Psoas muscle (tissue), 8 donors: ENCODE results near the gene WSCD2. TPM values are rescaled to one million over a fixed set of nuclear protein-coding genes. Genes with fewer than 3 reads are reported as not detected.

Experiments used
- ATAC-seq, 4 donors: fragments of 200-7000 bp; cut with Tn5 transposase; one replicate each; pipeline ENCODE4 v1.9.1; 2020; ENCODE audit warnings: moderate library complexity in 3 of 4, mild to moderate bottlenecking in 2 of 4
- DNase-seq, 2 donors: peaks; one replicate each; pipeline ENCODE4 v3.0.0-alpha.2; 2020
- H3K27ac ChIP-seq: fragments of 200-600 bp; one replicate; pipeline ENCODE4 v1.8.0; 2022
- H3K27me3 ChIP-seq, 3 donors: fragments of 200-600 bp in 1 of 3; one replicate each; pipeline versions ENCODE4 v1.6.1 to v1.8.0; 2013 to 2022; ENCODE audit warnings: low read length in 2 of 3, mild to moderate bottlenecking in 2 of 3, moderate library complexity in 1 of 3; ENCODE audit not compliant: insufficient read depth in 3 of 3
- H3K36me3 ChIP-seq, 2 donors: fragments of 200-600 bp in 1 of 2; one replicate each; pipeline versions ENCODE4 v1.6.1 to v1.8.0; 2013 to 2022; ENCODE audit warnings: low read depth in 1 of 2, mild to moderate bottlenecking in 1 of 2, moderate library complexity in 1 of 2; ENCODE audit not compliant: insufficient read depth in 1 of 2
- H3K4me1 ChIP-seq: fragments of 200-600 bp; one replicate; pipeline ENCODE4 v1.8.0; 2022
- H3K4me3 ChIP-seq: fragments of 200-600 bp; one replicate; pipeline ENCODE4 v1.8.0; 2022; ENCODE audit warnings: mild to moderate bottlenecking
- H3K9me3 ChIP-seq: fragments of 200-600 bp; one replicate; pipeline ENCODE4 v1.8.0; 2022
- CTCF ChIP-seq: fragments of 200-600 bp; IDR thresholded peaks from one replicate; pipeline ENCODE4 v1.8.0; 2022; ENCODE audit warnings: antibody characterized with exemption
- WGBS, 3 donors: extraction: QIAGEN DNeasy Blood & Tissue Kit; methylation state at CpG; one replicate each; pipeline versions ENCODE4 v1.1.6 to v1.1.7; 2013; 5-methylcytosine and 5-hydroxymethylcytosine counted together
- intact Hi-C, 2 donors: fragments of 100-400 bp; cut with DNase I; formaldehyde crosslinking; loops; one replicate each; pipeline versions ENCODE4 v1.11.0 to v1.14.2; 2022
- polyA plus RNA-seq, 3 donors: library from polyadenylated mRNA; stranded (reverse); fragments of 200-250 nt; gene quantifications; one replicate each; pipeline ENCODE4 v1.2.3, GENCODE V29; 2013
- total RNA-seq, 4 donors: library from RNA; stranded (reverse); fragmentation: NEBNext Ultra II Directional in 2 of 4; extraction: Animal tissue kit (Norgen Biotek cat#: 25700) in 2 of 4; gene quantifications; one replicate each; pipeline versions ENCODE4 v1.2.1 to v1.2.4, GENCODE V29; 2021 to 2023
- donor health status: healthy with polysubstance abuse.
- donor health status: DM: no; HTN: no; CAD: no; lungs with moderate emphysema.
- donor health status: Bipolar disorder and iron deficiency.
- donor health status: healthy.
- donor health status: DM: yes; HTN: yes; CAD: no.
- donor health status: DM: no; HTN: no; CAD: no.
- donor health status: DM: no; HTN: no; CAD: no.
- donor health status: DM: yes; HTN: yes; CAD: no.

The WSCD2 gene
- total and polyA plus RNA-seq, 7 donors: 0.01 to 0.21 TPM; not detected in 5

- H3K36me3 ChIP-seq: no peaks in the 10 kb centered on the region
- no peak overlapping the region for H3K27ac ChIP-seq
- no peaks in the 10 kb centered on the region for H3K27me3 ChIP-seq
- DNase-seq (no peak), ATAC-seq (peak in 3 of 4 donors; percentile 32 to 74 (median 39))
- 26 to 36% (median 35%) methylated on average over 3 of the region's 3 CpGs for WGBS, 3 donors
- H3K4me1 ChIP-seq: no peaks in the 10 kb centered on the region
- intact Hi-C loops: loop anchor here in 1 of 2 donors (10.0 kb wide), 2 partner anchors 196 to 276 kb away; no protein-coding TSS in a partner anchor
- no peaks in the 10 kb centered on the region for H3K9me3 ChIP-seq
- no peak for TF ChIP-seq CTCF
- H3K4me3 ChIP-seq: no peak overlapping the region
Observed at GRCh38 chr12:108190529-108190928, 61.4 kb downstream of the WSCD2 start.

- WGBS, 3 donors: 59 to 84% (median 60%) methylated on average over 2 of the region's 2 CpGs
- H3K36me3 ChIP-seq: no peaks in the 10 kb centered on the region
- intact Hi-C loops: loop anchor here in 1 of 2 donors (10.0 kb wide), 2 partner anchors 196 to 276 kb away; no protein-coding TSS in a partner anchor
Observed at GRCh38 chr12:108191086-108191485, 62.0 kb downstream of the WSCD2 start.

DNA sequence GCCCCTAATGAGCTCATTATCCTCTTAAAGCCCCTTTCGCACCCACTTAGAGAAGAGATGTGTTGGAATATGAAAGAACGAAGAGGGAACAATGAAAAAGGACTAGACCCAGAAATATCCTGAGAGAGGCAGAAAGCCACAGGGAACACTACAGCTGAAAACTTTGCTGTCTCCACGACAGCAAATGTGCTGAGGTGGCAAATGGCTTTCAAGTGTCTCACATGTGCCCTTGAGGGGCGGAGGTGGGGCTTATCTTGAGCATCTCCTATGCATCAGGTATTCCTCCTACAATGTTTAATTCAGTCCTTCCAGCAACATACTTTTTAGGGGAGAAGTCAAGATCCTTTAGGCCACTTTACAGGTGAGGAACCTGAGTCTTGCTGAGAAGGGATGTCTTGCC lies 62.9 kb downstream of the WSCD2 start:
- H3K4me3 ChIP-seq: no peak overlapping the region
- H3K27ac ChIP-seq: no peak overlapping the region
- ATAC-seq: no peak
- H3K27me3 ChIP-seq: no peaks in the 10 kb centered on the region
- no peaks in the 10 kb centered on the region for H3K4me1 ChIP-seq
- no peaks in the 10 kb centered on the region for H3K36me3 ChIP-seq
- no peak for TF ChIP-seq CTCF
- intact Hi-C loops: loop anchor here in 1 of 2 donors (10.0 kb wide), 2 partner anchors 197 to 277 kb away; no protein-coding TSS in a partner anchor
- no peaks in the 10 kb centered on the region for H3K9me3 ChIP-seq
- WGBS, 3 donors: 41 to 51% (median 47%) methylated on average over 4 of the region's 4 CpGs
- DNase-seq: no peak

More at GRCh38 chr12:108191086-108191485, 62.0 kb downstream of the WSCD2 start:
- H3K27ac ChIP-seq: no peak overlapping the region
- ATAC-seq (no peak), DNase-seq (no peak)
- no peak overlapping the region for H3K4me3 ChIP-seq
- no peaks in the 10 kb centered on the region for H3K9me3 ChIP-seq
- TF ChIP-seq CTCF: no peak
- H3K27me3 ChIP-seq: no peaks in the 10 kb centered on the region
- no peaks in the 10 kb centered on the region for H3K4me1 ChIP-seq

DNA sequence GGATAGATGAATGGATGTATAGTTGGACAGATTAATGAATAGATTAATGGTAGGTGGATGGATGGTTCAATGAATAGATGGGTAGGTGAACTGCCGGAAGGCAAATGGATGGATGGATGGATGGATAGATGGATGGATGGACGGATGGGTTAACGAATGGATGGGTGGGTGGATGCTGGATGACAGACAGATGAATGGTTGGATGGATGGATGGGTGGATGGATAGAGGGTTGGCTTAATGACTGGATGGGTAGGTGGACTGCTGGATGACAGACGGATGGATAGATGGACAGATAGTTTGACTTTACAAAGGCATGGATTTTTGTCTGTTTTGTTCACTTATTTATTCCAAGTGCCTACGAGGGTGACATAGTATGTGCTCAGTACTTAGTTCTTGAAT lies 64.4 kb downstream of the WSCD2 start:
- no peak for DNase-seq
- H3K4me1 ChIP-seq: no peaks in the 10 kb centered on the region
- no peaks in the 10 kb centered on the region for H3K9me3 ChIP-seq
- TF ChIP-seq CTCF: no peak
- no peak for ATAC-seq
- H3K27me3 ChIP-seq: no peaks in the 10 kb centered on the region
- H3K27ac ChIP-seq: no peak overlapping the region
- H3K4me3 ChIP-seq: no peak overlapping the region
- 75 to 79% (median 77%) methylated on average over 5 of the region's 5 CpGs for WGBS, 3 donors
- intact Hi-C loops: loop anchor here in 1 of 2 donors (10.0 kb wide), 2 partner anchors 199 to 279 kb away; no protein-coding TSS in a partner anchor
- no peaks in the 10 kb centered on the region for H3K36me3 ChIP-seq

DNA sequence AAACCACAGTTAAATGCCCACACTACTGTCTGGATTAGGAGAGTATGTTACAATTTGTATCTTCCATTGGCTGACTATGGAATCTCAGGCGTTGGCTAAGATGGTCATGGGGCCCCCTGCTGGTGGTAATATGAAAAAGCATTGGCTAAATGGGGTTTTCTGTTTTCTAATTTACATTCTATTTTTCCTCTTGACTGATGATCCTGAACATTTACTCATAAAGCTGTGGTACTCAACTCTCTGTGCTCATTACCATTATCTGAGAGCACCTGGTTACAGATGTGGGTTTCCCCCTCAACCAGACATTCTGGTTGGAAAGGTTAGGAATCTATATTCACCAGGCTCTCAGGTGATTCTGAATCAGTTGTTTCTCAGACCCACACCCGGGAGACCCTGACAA lies 64.8 kb downstream of the WSCD2 start:
- Histone ChIP-seq H3K4me1 (no peaks in the 10 kb centered on the region), H3K36me3 (no peaks in the 10 kb centered on the region), H3K27ac (no peak overlapping the region), H3K4me3 (no peak overlapping the region), H3K27me3 (no peaks in the 10 kb centered on the region), H3K9me3 (no peaks in the 10 kb centered on the region)
- ATAC-seq: no peak
- DNase-seq: no peak
- intact Hi-C loops: loop anchor here in 1 of 2 donors (10.0 kb wide), 2 partner anchors 199 to 279 kb away; no protein-coding TSS in a partner anchor
- TF ChIP-seq CTCF: peak; percentile 49
- 22 to 36% (median 28%) methylated on average over 2 of the region's 2 CpGs for WGBS, 3 donors
